Measurements from ENCODE around the gene HSPA2.

GRCh38 chr14:64531567-64531966, 9.0 kb upstream of the HSPA2 start:
- TF ChIP-seq CTCF (IDR thresholded peaks at IDR 0.05; ENCODE audit: low read depth, low read length) (no peak), POLR2A (IDR thresholded peaks at IDR 0.05; ENCODE audit: extremely low read depth, insufficient read length) (no peak)
